K562 (cell line): ENCODE measurements around the gene INPP5D. TPM values are rescaled to one million over a fixed set of nuclear protein-coding genes. Genes with fewer than 3 reads are reported as not detected.

Experiments
- ATAC-seq: fragments of 200-7000 bp; cut with Tn5 transposase; 3 replicates; pipeline ENCODE4 v1.9.1; 2020; ENCODE audit warnings: moderate library complexity
- BruUV-seq: library from RNA; stranded (reverse); fragments of 400-500 nt; replicated peaks from 2 replicates; lab custom pipeline; 2021; lab: Mats Ljungman, UMichigan
- CTCF ChIA-PET: fragments of 300-600 bp; formaldehyde crosslinking; extraction: SDS; loops from one replicate; lab custom pipeline; 2021; ENCODE audit warnings: low intra/inter-chr PET ratio; lab: Yijun Ruan, JAX
- POLR2A ChIA-PET: fragments of 300-600, 350-650 bp; sonication (Branson Sonifier 250); formaldehyde crosslinking; extraction: SDS; loops from one replicate; lab custom pipeline; 2021; ENCODE audit warnings: antibody characterized with exemption, inconsistent platforms; lab: Yijun Ruan, JAX
- DNase-seq, 4 experiments: peaks; one replicate each; pipeline versions ENCODE4 v3.0.0 to v3.0.0-alpha.2; 2011 to 2018; ENCODE audit warnings: low spot score in 3 of 4, mixed read lengths in 3 of 4; ENCODE audit errors: extremely low read depth in 1 of 4
- FAIRE-seq: peaks from 2 replicates; lab custom pipeline; 2011; peaks lifted over from hg19 to GRCh38; lab: Jason Lieb, UNC
- H2AFZ ChIP-seq: 2 replicates; pipeline ENCODE4 v1.6.0; 2011; ENCODE audit warnings: low read depth, low read length, control low read depth, inconsistent platforms
- H3K27ac ChIP-seq: fragments of 200-600 bp; 3 replicates; pipeline ENCODE4 v1.8.0; 2011; ENCODE audit warnings: low read depth, mild to moderate bottlenecking, control low read depth, inconsistent platforms, low read length, moderate library complexity, mixed read lengths; ENCODE audit errors: extremely low read depth
- H3K27me3 ChIP-seq, 2 experiments: fragments of 300-600 bp in 1 of 2; 2 replicates in 1 of 2; 3 replicates in 1 of 2; pipeline versions ENCODE4 v1.6.0 to v1.8.0; 2011; ENCODE audit warnings: inconsistent platforms in 2 of 2, low read length in 2 of 2, mild to moderate bottlenecking in 1 of 2, mixed read lengths in 1 of 2, moderate library complexity in 1 of 2; ENCODE audit not compliant: control insufficient read depth in 2 of 2, insufficient read depth in 2 of 2
- H3K36me3 ChIP-seq: fragments of 300-600 bp; 3 replicates; pipeline ENCODE4 v1.8.0; 2011; ENCODE audit warnings: mild to moderate bottlenecking, low read length, inconsistent platforms; ENCODE audit not compliant: control insufficient read depth, insufficient read depth
- H3K4me1 ChIP-seq, 2 experiments: fragments of 200-600 bp in 1 of 2; replicated peaks in 1 of 2; 2 replicates in 1 of 2; 3 replicates in 1 of 2; pipeline versions ENCODE4 v1.5.1 to v1.8.0; 2011; ENCODE audit warnings: inconsistent platforms in 2 of 2, low read length in 2 of 2, mild to moderate bottlenecking in 1 of 2, mixed read lengths in 1 of 2, moderate library complexity in 1 of 2; ENCODE audit not compliant: control insufficient read depth in 2 of 2, insufficient read depth in 2 of 2
- H3K4me2 ChIP-seq: 2 replicates; pipeline ENCODE4 v1.6.1; 2011; ENCODE audit warnings: low read length, control low read depth, inconsistent platforms, mixed read lengths; ENCODE audit not compliant: insufficient read depth
- H3K4me3 ChIP-seq: fragments of 200-600 bp; sonication (generic), shearing (Covaris generic); 2 replicates; pipeline ENCODE4 v1.5.1; 2016; ENCODE audit warnings: control low read depth, inconsistent platforms
- H3K79me2 ChIP-seq: fragments of 200-600 bp; 3 replicates; pipeline ENCODE4 v1.8.0; 2011; ENCODE audit warnings: low read length, inconsistent platforms; ENCODE audit not compliant: control insufficient read depth, insufficient read depth
- H3K9ac ChIP-seq, 2 experiments: 2 replicates each; pipeline versions ENCODE4 v1.6.0 to v1.6.1; 2011; ENCODE audit warnings: low read depth in 2 of 2, low read length in 2 of 2, control low read depth in 1 of 2, inconsistent platforms in 1 of 2, mild to moderate bottlenecking in 1 of 2, mixed read lengths in 1 of 2; ENCODE audit not compliant: insufficient read depth in 1 of 2
- H3K9me1 ChIP-seq: one replicate; pipeline ENCODE4 v1.6.0; 2011; ENCODE audit warnings: inconsistent platforms, mild to moderate bottlenecking, low read length, moderate library complexity; ENCODE audit not compliant: control insufficient read depth, insufficient read depth
- H3K9me3 ChIP-seq: replicated peaks from 2 replicates; pipeline ENCODE4 v1.5.1; 2011; ENCODE audit warnings: low read depth, low read length, inconsistent platforms; ENCODE audit not compliant: control insufficient read depth, insufficient read depth
- H4K20me1 ChIP-seq: replicated peaks from 2 replicates; pipeline ENCODE4 v1.6.1; 2011; ENCODE audit warnings: low read length, inconsistent platforms, mixed read lengths; ENCODE audit not compliant: control insufficient read depth, insufficient read depth
- BDP1 ChIP-seq: IDR thresholded peaks from 3 replicates; pipeline ENCODE4 v1.6.1; 2011; ENCODE audit not compliant: insufficient read length, insufficient read depth
- CBX3 ChIP-seq, 2 experiments: IDR thresholded peaks; 1 replicate in 1 of 2; 2 replicates in 1 of 2; pipeline ENCODE4 v1.6.1; 2012; ENCODE audit warnings: inconsistent platforms in 2 of 2, low read length in 2 of 2, borderline replicate concordance in 1 of 2, control low read depth in 1 of 2
- EHMT2 ChIP-seq: fragments of 450-650 bp; IDR thresholded peaks from 2 replicates; pipeline ENCODE4 v1.6.1; 2018; ENCODE audit warnings: antibody characterized with exemption
- HDAC3 ChIP-seq: fragments of 450-650 bp; IDR thresholded peaks from 2 replicates; pipeline ENCODE4 v1.6.1; 2018; ENCODE audit warnings: borderline replicate concordance, mild to moderate bottlenecking, moderate library complexity; ENCODE audit not compliant: partially characterized antibody
- IRF9 ChIP-seq: fragments of 450-650 bp; IDR thresholded peaks from 2 replicates; pipeline ENCODE4 v1.6.1; 2016; ENCODE audit warnings: missing biosample characterization, missing genetic modification characterization
- MAFG ChIP-seq: fragments of 450-650 bp; conservative IDR thresholded peaks from 2 replicates; pipeline ENCODE4 v1.6.1; 2016; ENCODE audit warnings: missing genetic modification characterization, missing compliant biosample characterization
- POLR3A ChIP-seq: IDR thresholded peaks from 2 replicates; pipeline ENCODE4 v1.6.1; 2011; ENCODE audit warnings: borderline replicate concordance, mild to moderate bottlenecking, moderate library complexity; ENCODE audit not compliant: insufficient read length, insufficient read depth; ENCODE audit errors: extremely low read depth
- RNF2 ChIP-seq: sonication (generic); IDR thresholded peaks from 2 replicates; pipeline ENCODE4 v1.6.1; 2016
- SIN3A ChIP-seq, 2 experiments: fragments of 150-350 bp in 1 of 2; IDR thresholded peaks; 2 replicates each; pipeline ENCODE4 v1.6.1; 2011 to 2016; ENCODE audit warnings: borderline replicate concordance in 2 of 2, low read depth in 2 of 2, low read length in 2 of 2, mild to moderate bottlenecking in 2 of 2, moderate library complexity in 2 of 2; ENCODE audit not compliant: control insufficient read depth in 1 of 2
- STAT5A ChIP-seq: IDR thresholded peaks from 2 replicates; pipeline ENCODE4 v1.6.1; 2012; ENCODE audit warnings: low read length, inconsistent platforms, borderline replicate concordance
- STAT5B ChIP-seq: fragments of 250-450 bp; sonication (Bioruptor Pico); IDR thresholded peaks from 2 replicates; pipeline ENCODE4 v1.8.0; 2021; ENCODE audit warnings: mild to moderate bottlenecking, inconsistent platforms
- WHSC1 ChIP-seq: IDR thresholded peaks from one replicate; pipeline ENCODE4 v1.6.1; 2012; ENCODE audit warnings: low read length, control low read depth, inconsistent platforms
- ZBTB26 ChIP-seq: fragments of 450-650 bp; formaldehyde crosslinking; IDR thresholded peaks from 2 replicates; pipeline ENCODE4 v1.4.0; 2022; ENCODE audit warnings: missing genetic modification characterization
- ZNF232 ChIP-seq: sonication (generic); formaldehyde crosslinking; IDR thresholded peaks from 2 replicates; pipeline ENCODE4 v1.8.0; 2022; ENCODE audit warnings: mild to moderate bottlenecking, missing genetic modification reagents
- ZNF24 ChIP-seq: fragments of 450-650 bp; IDR thresholded peaks from 2 replicates; pipeline ENCODE4 v1.6.1; 2016
- ZNF644 ChIP-seq: fragments of 200-800 bp; sonication (Bioruptor generic); IDR thresholded peaks from 2 replicates; pipeline ENCODE4 v1.6.1; 2016; ENCODE audit warnings: low read depth, missing genetic modification characterization, missing compliant biosample characterization
- WGBS: fragments of 100-300 bp; shearing (Covaris generic); methylation state at CpG from one replicate; pipeline ENCODE4 v1.1.6; 2016; ENCODE audit warnings: low coverage, mixed read lengths; ENCODE audit not compliant: insufficient coverage; ENCODE audit errors: missing lambda C conversion rate; 5-methylcytosine and 5-hydroxymethylcytosine counted together
- in situ Hi-C: fragments of 300-500 bp; cut with MboI; formaldehyde crosslinking; loops from 4 replicates; pipeline ENCODE4 v1.15.0; 2018; ENCODE audit warnings: inconsistent platforms, mixed read lengths
- intact Hi-C: fragments of 100-400 bp; cut with micrococcal nuclease; formaldehyde crosslinking; loops from 2 replicates; pipeline ENCODE4 v1.14.2; 2022
- polyA plus RNA-seq, 8 experiments: library from polyadenylated mRNA; depleted of rRNA in 4 of 8; stranded (reverse) in 5 of 8; unstranded in 3 of 8; fragments of >200 nt; fragmentation: Nextera tagmentation in 2 of 8; fragmentation: Illumina TruSeq in 1 of 8; extraction: Ambion mirVana in 2 of 8; extraction: Trizol in 1 of 8; gene quantifications; 2 replicates each; pipeline versions ENCODE4 v1.2.1 to v1.2.3, GENCODE V29; 2011 to 2014; ENCODE audit warnings: inconsistent platforms in 1 of 8, missing spikeins in 1 of 8
- total RNA-seq, 7 experiments: library from RNA; depleted of rRNA in 6 of 7; stranded (reverse); fragments of >200 nt in 6 of 7; fragmentation: Illumina TruSeq in 2 of 7; extraction: Trizol in 2 of 7; gene quantifications; 2 replicates each; pipeline versions ENCODE4 v1.2.1 to v1.2.3, GENCODE V29; 2011 to 2021; ENCODE audit warnings: low replicate concordance in 1 of 7
- TF ChIP-seq, protein P1 (sequence below): fragments of 450-650 bp; formaldehyde crosslinking; IDR thresholded peaks from 2 replicates; pipeline ENCODE4 v1.4.0; 2020; ENCODE audit warnings: mild to moderate bottlenecking, moderate library complexity

INPP5D gene
- total and polyA plus RNA-seq, 9 of the 15 experiments (the other 6 are each of a cell fraction or from before 2014, with no cell fraction given): 0.55 to 6.2 (median 2.2) TPM

DNA sequence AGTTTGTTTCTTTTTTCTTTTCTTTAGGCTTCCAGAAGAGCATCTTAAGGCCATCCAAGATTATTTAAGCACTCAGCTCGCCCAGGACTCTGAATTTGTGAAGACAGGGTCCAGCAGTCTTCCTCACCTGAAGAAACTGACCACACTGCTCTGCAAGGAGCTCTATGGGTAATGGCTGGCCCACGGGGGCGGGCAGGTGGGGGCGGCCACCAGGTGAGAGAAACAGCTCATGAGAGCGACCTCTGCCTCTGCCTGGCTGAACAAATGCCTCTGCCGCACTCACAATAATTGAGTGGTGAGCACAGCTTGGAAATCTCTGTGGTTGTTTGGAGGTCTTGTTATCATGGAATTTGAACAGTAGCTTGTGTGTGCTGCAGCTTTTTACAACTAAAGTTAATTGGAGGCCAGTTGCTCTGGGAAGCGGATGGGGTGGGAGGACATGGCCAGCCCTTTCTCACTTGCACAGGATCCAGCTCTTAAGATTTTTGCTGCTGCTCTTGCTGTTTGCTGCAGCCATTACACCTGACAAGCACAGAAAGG, 70.4 kb downstream of the INPP5D start:
- BruUV-seq: no TSS peak
- H3K36me3 ChIP-seq: no peaks in the 10 kb centered on the region
- TF ChIP-seq ZNF24: no peak
- TF ChIP-seq HDAC3: no peak
- no peak for TF ChIP-seq POLR3A
- no peak for TF ChIP-seq IRF9 (tag)
- TF ChIP-seq, protein P1, sequence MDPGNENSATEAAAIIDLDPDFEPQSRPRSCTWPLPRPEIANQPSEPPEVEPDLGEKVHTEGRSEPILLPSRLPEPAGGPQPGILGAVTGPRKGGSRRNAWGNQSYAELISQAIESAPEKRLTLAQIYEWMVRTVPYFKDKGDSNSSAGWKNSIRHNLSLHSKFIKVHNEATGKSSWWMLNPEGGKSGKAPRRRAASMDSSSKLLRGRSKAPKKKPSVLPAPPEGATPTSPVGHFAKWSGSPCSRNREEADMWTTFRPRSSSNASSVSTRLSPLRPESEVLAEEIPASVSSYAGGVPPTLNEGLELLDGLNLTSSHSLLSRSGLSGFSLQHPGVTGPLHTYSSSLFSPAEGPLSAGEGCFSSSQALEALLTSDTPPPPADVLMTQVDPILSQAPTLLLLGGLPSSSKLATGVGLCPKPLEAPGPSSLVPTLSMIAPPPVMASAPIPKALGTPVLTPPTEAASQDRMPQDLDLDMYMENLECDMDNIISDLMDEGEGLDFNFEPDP (CRISPR knock-in tag): no peak
- no peak for TF ChIP-seq WHSC1
- no peak for TF ChIP-seq STAT5B (CRISPR knock-in tag)
- TF ChIP-seq EHMT2: no peak
- TF ChIP-seq MAFG (tag): no peak
- no peak for TF ChIP-seq CBX3 (IDR thresholded peaks at IDR 0.05; ENCODE audit: borderline replicate concordance in 1 of 2, low read length in 2 of 2)
- no peak for TF ChIP-seq ZNF232 (CRISPR knock-in tag)
- TF ChIP-seq SIN3A (IDR thresholded peaks at IDR 0.05; ENCODE audit: borderline replicate concordance in 2 of 2, control insufficient read depth in 1 of 2, low read depth in 2 of 2, low read length in 2 of 2): no peak
- no peak for TF ChIP-seq BDP1
- no peak for TF ChIP-seq ZNF644 (tag)
- TF ChIP-seq ZBTB26: no peak
- no peak for TF ChIP-seq STAT5A
- no peak for TF ChIP-seq RNF2

More for the DNA sequence above, 70.4 kb downstream of the INPP5D start:
- H2AFZ ChIP-seq: no peak overlapping the region
- no peaks in the 10 kb centered on the region for H4K20me1 ChIP-seq
- H3K4me2 ChIP-seq: no peak overlapping the region
- no peaks in the 10 kb centered on the region for H3K79me2 ChIP-seq
- no peak overlapping the region for H3K9ac ChIP-seq
- in situ Hi-C loops (no loop called here), intact Hi-C loops (no loop called here)
- WGBS: 46% methylated on average over 7 of the region's 7 CpGs
- ChIA-PET CTCF (no interaction called here), POLR2A (interaction anchor here (0.7 kb wide), 1 partner anchor 715 kb away, joined by 4 read pairs; no protein-coding TSS in a partner anchor)
- FAIRE-seq: no peak
- no peaks in the 10 kb centered on the region for H3K9me3 ChIP-seq
- no peak overlapping the region for H3K4me3 ChIP-seq
- H3K4me1 ChIP-seq: no peaks in the 10 kb centered on the region; a peak in 1 of 5 replicates
- no peaks in the 10 kb centered on the region for H3K9me1 ChIP-seq
- DNase-seq: no peak
- ATAC-seq: no peak
- no peak overlapping the region for H3K27ac ChIP-seq
- H3K27me3 ChIP-seq: no peaks in the 10 kb centered on the region; a peak in 1 of 5 replicates
